Left forelimb (tissue), 1 donor: ENCODE data around the gene SYNJ2.

Experiments used
- DNase-seq: peaks from one replicate; pipeline ENCODE4 v3.0.0-alpha.2; 2018; ENCODE audit warnings: low spot score

Gene SYNJ2

DNA sequence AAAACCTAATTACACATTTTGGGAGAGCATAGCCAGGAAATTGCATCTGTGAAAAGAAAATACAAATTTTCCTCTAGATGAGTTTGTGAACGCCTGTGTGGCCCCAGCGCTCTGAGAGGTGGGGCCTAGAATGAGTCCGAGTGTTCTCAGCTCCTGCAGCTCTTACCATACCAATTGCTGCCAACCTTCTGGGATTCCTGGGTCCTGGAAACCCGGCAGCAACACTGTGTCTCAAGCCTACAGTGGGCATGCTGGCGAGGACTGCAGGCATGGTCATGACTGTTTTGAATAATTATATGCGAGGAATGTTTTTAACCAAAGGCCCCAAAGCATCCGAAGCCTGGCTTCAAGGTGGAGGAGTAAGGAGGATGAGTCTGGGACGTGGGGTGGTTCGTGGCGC, 96.0 kb downstream of the SYNJ2 start:
- DNase-seq, result no peak

DNA sequence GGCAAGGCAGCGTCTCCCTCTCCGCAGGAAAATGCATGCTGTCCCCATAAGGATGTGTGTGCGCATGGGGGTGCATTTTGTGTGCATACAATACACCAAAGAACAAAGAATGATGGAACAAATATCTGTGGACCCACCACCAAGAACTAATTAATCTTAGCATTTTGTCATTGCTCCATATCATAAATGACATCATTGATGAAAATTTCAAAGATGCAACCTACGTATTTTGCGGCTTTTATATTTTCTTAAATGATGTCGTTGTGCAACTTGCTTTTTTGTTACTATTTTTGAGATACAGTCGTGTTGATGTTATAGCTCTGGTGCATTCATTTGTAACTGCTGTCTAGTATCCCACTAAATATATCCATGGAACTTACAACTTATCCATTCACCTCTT, 96.7 kb downstream of the SYNJ2 start:
- no peak for DNase-seq

DNA sequence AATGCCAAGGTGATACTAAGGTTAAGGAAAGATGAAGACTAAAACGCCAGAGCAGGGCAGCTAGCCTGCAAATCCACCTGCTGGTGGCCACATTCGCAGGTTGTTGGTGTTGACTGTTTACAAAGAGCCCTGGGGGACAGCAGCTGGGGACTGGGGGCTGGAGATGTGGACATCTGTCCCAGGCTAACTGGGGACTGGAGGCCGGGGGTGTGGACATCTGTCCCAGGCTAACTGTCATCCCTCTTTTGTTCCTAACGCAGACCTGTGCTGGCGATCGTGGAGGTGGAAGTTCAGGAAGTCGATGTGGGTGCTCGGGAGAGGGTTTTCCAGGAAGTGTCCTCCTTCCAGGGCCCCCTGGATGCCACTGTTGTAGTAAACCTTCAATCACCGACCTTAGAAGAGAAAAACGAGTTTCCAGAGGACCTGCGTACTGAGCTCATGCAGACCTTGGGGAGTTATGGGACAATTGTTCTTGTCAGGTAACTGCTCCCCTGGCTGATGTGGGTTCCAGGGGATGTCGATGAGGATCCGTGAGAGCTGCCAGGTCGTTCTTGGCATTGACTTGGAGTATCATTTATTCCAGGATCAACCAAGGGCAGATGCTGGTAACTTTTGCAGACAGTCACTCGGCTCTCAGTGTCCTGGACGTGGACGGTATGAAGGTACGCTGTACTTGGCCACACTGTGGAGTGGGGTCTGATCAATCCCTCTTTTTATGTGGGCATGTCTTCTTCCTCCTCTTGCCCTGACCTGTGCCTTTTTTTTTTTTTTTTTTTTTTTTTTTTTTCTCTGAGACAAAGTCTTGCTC, 99.4 kb downstream of the SYNJ2 start:
- DNase-seq, result no peak

DNA sequence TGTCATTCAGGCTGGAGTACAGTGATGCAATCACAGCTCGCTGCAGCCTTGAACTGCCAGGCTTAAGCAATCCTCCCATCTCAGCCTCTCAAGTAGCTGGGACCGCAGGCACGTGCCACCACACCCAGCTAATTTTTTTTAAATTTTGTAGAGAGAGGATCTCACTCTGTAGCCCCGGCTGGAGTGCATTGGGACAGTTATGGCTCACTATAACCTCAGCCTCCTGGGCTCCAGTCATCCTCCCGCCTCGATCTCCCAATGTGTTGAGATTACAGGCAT, 99.9 kb downstream of the SYNJ2 start:
- DNase-seq, result no peak

DNA sequence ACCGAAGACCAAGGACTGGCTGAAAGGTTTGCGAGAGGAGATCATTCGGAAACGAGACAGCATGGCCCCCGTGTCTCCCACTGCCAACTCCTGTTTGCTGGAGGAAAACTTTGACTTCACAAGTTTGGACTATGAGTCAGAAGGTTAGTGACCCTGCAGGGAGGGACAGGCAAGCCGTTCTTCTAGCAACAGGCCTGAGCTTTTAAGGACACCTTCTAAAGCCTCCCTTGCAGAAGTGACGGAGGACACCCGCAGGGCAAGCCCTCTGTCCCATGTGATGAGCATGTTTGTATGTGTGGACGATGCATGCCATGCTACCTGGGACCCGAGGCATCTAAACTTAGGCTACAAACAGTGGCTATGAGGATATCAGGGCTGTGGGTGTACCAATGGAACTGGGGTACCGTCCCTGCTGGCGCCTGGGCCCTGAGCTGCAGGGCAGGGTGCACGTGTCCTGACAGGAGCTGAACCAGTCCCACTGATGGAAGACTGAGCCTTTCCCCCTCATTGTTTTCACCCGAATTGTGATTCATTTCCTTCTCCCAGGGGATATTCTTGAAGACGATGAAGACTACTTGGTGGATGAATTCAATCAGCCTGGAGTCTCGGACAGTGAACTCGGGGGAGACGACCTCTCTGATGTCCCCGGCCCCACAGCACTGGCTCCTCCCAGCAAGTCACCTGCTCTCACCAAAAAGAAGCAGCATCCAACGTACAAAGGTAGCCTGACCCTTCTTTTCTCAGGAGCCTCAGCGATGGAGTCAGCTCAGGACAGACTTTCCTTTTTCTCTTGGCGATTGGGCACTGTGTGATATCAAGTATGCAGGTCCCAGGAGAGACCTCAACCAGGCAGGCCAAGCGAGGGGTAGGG, 102.0 kb downstream of the SYNJ2 start:
- DNase-seq, result no peak

DNA sequence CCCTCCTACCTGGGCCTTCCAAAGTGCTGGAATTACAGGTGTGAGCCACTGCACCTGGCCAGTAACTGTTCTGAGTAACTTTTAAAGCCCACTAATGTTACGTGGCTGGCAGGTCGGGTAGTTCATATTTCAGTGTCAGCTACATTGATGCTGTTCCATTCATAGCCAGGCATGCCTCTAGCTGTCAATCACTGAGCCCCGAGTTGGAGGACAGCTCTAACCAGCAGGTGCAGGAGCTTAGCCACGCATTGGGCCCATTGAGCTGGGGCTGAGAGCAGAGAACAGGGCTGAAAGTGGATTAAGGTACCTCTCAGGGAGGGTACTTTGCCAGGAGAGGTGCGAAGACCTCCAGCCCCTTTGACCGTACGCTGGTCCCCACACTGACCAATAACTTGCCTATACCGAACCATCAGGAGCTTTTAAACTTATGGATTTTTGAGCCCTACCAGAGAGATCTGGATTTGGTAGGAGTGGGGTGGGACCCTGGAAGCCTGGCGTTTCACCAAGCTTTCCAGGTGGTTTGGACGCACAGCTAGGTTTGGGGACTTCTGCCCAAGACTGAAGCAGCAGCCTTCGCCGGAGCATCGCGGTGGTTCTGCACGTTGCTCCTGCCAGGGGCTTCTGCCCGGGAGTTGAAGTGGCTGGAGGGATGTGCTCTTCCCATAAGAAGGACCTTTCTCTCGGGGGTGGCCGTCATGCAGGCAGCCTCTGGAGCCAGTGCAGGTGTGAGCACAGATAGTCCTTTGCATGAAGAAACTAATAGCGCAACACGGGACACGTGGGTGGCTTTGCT, 103.8 kb downstream of the SYNJ2 start:
- DNase-seq, result no peak

DNA sequence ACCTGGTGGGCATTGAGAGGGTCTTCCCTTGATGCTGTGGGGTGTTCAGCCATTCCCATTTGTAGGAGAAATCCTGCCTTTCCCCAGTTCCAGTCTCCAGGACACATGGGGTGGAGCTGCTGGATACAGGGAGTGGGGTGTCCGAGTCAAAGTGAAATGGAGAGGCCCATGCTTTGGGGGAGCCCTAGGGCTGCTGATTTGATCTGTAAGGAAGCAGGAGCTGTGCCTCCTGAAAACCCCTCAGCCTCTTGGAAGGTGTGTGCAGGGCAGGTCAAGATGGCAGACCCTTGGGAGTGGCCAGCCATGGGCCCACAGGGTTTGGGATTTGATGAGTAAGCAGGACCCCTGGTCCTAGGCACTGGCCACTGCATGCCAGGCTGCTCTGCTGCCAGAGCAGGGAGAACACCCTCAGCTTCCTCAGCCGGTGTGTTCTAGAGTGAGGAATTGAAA, 104.4 kb downstream of the SYNJ2 start:
- DNase-seq, result no peak

DNA sequence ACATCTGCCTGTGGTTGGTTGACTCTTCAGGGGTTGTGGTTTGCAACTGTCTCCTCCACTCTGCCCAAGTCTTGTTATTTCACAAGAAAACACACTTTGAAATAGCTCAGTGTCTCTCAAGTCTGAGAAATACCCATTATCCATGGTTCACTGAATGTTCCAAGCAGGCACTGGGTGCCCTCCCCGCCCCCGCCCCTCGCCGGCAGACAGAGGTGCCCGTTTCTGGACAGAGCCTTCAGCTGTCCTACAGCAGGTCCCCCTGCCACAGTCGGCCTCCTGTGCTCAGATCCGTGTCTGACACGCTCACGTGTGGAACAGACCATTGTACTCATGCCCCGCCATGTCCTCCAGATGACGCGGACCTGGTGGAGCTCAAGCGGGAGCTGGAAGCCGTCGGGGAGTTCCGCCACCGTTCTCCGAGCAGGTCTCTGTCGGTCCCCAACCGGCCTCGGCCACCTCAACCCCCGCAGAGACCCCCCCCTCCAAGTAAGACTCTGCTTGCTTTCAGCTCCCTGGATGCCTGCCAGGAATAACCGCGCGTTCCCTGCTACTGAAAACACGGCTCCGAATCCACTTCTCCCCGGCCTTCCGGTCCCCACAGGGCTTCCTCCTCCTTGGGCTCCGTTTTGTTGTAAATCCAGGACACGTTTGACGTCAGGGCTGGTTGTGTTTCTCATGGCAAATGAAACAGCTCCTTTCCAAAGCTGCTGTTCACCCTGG, 105.0 kb downstream of the SYNJ2 start:
- no peak for DNase-seq

DNA sequence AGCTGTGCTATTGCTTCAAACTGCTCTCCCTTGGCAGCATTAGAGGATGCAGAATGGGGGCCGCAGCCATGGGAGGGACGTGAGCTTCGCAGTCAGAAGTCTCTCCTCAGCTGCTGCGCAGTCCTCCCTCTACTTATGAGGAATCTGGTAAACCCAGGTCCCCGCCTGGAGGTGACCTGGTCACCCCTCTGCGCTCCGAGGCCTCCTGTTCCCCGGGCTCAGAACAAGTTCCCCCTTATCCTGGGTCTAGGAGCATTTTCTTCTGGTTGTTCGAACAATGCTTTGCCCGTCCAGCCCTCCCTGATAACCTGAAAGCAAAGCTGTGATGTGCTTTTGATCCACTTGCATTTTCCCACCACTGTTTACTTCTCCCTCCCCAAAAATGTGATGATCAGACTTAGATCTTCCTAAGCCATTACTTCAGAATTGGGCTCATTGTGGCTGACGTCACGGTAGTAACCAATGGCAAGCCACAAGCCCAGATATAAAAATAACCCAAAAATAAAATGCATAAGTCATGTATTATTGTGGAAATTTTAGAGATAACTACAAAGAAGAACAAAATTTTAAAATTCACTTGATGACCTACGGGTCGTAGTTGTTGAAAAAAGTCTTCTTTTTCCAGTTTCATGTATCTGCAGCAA, 105.7 kb downstream of the SYNJ2 start:
- no peak for DNase-seq

DNA sequence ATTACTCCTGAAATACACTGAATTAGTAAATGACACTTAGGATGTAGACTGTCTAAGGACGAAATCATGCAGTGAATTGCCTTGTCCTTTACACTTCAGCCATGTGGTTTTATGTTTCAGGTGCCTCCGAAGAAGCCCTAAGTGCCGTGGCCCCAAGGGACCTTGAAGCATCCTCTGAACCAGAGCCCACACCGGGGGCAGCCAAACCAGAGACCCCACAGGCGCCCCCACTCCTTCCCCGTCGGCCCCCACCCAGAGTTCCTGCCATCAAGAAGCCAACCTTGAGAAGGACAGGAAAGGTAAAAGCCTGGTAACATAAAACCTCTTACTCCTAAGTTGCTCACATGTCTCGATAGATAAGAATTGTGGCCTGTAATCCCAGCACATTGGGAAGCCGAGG, 111.1 kb downstream of the SYNJ2 start:
- DNase-seq, result no peak

DNA sequence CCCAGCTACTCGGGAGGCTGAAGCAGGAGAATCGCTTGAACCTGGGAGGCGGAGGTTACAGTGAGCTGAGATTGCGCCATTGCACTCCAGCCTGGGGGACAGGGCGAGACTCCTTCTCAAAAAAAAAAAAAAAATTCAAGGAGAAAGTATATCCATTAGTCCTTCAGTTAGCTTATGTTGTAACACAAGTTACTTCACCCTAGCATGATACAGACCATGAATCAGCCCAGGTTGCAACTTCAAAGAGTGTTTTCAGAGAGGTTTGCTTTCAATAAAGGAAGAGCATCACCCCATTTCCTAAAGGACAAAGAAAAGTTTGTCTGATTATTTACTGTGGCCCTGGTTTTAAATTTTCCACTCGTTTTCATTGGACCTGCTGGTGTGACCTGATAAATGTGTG, 113.4 kb downstream of the SYNJ2 start:
- no peak for DNase-seq

DNA sequence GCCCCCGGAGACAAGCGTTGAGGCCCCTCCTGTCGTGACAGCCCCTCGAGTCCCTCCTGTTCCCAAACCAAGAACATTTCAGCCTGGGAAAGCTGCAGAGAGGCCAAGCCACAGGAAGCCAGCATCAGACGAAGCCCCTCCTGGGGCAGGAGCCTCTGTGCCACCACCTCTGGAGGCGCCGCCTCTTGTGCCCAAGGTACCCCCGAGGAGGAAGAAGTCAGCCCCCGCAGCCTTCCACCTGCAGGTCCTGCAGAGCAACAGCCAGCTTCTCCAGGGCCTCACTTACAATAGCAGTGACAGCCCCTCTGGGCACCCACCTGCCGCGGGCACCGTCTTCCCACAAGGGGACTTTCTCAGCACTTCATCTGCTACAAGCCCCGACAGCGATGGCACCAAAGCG, 114.0 kb downstream of the SYNJ2 start:
- no peak for DNase-seq

DNA sequence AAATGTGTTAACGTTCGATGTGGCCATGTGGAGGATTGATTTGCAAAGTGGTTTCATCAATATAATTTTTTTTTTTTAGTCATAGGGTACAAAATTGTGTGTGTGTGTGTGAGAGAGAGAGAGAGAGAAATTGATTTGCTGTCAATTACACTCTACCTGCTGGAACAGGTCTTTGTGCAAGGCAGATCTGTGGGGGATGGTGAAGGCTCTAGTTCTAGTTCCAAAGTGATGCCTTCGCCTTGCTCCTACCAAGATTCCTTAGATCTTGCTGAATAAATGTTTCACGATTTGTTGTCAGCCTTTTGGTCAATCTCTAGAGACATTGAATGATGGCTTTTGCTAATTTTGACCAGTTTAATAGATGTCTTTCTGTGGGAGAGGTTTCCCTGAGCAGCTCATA, 121.6 kb downstream of the SYNJ2 start:
- no peak for DNase-seq

DNA sequence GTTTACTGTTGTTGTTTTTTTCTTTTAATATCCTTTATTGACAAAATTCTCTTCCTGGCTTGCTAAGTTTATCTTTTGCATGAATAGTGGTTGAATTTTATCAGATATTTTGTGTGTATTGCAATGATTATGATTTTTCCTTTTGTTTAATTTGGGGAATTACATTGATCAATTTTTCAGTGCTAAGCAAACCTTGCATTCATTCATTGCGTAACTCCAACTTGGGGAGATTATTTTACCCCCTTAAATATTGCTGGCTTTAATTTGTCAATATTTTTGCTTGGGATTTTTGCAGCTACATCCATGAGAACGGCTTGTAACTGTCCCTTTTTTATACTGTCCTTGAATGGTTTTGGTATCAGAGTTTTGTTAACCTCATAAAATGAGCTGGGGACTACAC, 123.0 kb downstream of the SYNJ2 start:
- DNase-seq, result no peak

DNA sequence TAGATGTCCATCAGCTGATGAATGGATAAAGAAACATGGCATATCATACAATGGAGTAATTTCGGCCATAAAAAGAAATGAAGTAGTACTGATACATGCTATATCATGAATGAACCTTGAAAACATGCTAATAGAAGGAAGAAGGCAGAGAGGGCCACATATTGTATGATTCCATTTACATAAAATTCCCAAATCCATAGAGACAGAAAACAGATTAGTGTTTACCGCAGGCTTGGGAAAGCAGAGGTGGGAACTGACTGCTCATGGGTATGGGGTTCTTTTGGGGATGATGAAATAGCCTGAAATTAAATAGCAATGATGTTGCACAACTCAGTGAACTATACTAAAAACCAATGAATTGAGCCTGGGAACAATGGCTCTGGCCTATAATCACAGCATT, 128.1 kb downstream of the SYNJ2 start:
- no peak for DNase-seq

DNA sequence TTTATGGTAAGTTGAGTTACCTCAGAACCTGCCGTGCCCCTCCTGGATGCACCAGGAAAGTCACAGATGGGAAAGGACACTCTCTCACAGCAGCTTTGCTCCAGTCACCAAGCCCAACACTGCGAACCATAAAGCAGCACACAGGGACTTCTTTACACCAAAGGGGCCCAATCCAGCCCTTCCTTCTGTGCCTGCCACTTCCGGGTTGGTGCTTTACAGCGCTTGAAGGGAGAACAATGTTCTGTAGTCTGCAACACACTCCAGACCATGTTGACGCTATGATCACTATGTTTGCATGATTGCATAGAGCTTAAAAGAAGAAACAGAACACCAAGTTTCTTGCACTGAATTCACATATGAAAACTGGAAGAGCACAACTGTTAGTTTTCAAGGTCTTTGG, 129.3 kb downstream of the SYNJ2 start:
- no peak for DNase-seq

DNA sequence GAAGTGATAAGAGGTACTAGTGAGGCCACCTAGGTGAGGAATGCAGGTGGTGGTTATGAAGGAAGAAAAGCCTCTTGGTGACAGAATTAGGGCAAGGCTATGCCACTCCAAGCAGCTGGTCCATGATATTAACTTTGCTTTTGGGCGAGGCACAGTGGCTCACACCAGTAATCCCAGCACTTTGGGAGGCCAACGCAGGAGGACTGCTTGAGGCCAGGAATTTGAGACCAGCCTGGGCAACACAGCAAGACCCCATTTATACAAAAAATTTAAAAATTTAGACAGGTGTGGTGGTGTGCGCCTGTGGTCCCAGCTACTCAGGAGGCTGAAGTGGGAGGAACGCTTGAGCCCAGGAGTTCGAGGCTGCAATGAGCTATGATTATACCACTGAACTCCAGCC, 130.3 kb downstream of the SYNJ2 start:
- no peak for DNase-seq

DNA sequence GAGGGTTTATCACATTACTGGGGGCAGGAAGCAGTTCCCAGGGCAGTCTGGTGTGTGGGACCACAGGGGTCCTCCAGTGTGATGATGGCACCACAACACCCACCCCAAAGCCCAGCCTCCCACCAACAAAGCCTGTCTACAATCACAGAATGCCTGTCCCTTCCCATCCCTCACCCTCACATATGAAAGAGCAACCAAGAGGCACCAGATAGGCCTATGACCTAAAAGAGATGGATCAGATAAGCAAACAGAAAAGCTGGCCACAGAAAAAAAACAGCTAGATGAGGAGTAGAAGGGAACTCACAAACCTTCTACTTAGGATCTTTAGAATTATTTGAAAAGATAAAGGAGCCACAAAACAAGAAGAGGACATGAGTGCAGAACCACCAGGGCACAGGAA, 132.1 kb downstream of the SYNJ2 start:
- no peak for DNase-seq

DNA sequence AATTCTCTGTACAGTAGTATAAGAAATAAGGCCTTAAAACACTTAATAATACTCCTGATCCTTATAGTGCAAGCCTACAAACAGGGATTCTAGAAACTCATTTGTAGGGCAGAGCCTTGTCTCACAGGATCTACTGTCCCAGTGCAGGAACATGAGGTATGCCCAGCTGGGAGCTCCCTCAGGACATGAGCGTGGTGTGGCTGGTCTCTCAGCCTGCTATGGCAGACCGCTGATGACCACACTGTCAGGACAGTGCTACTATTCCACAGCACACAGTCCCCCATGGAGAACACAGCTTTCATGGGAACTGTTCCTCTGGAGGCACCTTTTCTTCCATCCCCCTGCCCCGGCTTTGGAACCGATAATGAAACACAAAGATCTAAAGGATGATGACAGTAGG, 133.4 kb downstream of the SYNJ2 start:
- no peak for DNase-seq

DNA sequence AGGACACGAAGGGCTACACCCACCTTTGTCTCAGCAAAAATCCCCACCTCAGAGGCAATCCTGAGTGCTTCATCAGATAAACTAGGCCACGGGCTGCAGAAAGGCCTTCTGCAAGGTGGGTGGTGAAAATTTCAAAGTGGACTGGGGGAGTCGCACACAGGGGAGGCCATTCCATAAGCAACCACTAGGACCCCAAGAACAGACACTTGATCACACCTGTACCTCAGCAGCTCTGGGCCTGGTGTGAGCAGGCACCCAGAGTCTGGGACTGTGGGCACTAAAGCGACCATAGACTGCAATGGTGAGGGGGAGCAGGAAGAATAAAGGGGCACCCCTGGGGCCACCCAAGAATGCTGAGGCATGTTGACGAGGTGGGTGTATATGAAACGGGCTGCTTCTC, 133.8 kb downstream of the SYNJ2 start:
- no peak for DNase-seq

DNA sequence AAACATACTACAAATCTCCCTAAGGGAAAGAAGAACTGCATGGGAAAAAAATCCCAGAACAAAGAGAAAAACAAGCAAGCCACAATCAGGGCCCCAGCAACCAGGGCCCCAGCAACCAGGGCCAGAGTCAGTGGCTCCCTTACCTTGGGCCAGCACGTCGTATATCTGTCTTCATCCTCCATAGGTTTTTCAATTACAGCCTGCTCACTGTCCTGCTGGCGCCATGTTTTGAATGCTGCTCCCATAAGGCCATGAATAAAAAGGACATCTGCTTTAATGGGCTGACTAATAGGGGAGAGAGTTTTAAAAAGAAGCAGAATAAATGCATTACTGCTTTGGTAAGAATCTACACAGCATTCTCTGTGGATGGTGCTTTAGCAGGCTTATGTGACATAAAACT, 137.2 kb downstream of the SYNJ2 start:
- no peak for DNase-seq

DNA sequence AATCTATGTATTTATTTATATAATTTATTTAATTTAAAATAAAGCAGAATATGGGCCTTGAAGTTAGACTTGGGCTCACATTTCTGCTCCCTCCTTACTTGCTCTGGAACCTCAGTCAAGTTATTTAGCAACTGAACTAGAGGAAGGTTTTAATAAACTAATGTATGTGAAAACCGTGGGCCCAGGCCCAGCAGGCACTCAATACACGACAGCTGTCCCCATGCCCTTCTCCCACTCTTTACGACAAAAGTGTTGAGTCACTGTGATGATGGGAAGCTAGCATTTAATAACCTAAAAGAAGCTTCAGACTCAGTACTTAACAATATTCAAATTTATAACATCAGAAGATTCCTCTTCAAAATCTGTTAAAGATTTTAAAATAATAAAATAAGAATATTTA, 139.7 kb downstream of the SYNJ2 start:
- no peak for DNase-seq
